Hematopoietic multipotent progenitor cell (in vitro differentiated cells): ENCODE results near the gene COL7A1. TPM values are rescaled to one million over a fixed set of nuclear protein-coding genes. Genes with fewer than 3 reads are reported as not detected.

Experiments used
- DNase-seq, 3 donors: peaks; one replicate each; pipeline ENCODE4 v3.0.0-alpha.2; 2011 to 2015; ENCODE audit warnings: low read depth in 2 of 3, low spot score in 2 of 3
- small RNA-seq: library from RNA; depleted of rRNA; stranded (forward); fragments of <200 nt; gene quantifications from one replicate; pipeline ENCODE3, GENCODE V24; 2012
- total RNA-seq: library from RNA; depleted of rRNA; stranded (reverse); fragments of >200 nt; gene quantifications from one replicate; pipeline ENCODE4 v1.2.3, GENCODE V29; 2012

The COL7A1 gene
- total RNA-seq, 1 donor: 0.27 TPM

GRCh38 chr3:48514431-48515227, 80.5 kb downstream of the COL7A1 start:
- no peak for DNase-seq

Small RNAs within 50 kb of the gene (small RNA-seq; reads per million reads assigned to genes)
- gene MIR6823: 0.20 reads per million

Other genes with a start within 250 kb of the COL7A1 start
- under 0.01 TPM for gene FBXW12, start 223.1 kb downstream of the COL7A1 start, total RNA-seq
- gene PLXNB1, start 165.2 kb downstream of the COL7A1 start, total RNA-seq: 20.7 TPM
- 15.6 TPM for gene CCDC51, start 155.2 kb downstream of the COL7A1 start, total RNA-seq
- 25.0 TPM for gene TMA7, start 155.1 kb downstream of the COL7A1 start, total RNA-seq
- 12.9 TPM for gene ATRIP, start 148.6 kb downstream of the COL7A1 start, total RNA-seq
- gene SHISA5, start 91.2 kb downstream of the COL7A1 start, total RNA-seq: 232 TPM
- 10.8 TPM for gene PFKFB4, start 38.5 kb downstream of the COL7A1 start, total RNA-seq
- under 0.01 TPM for gene UCN2, start 31.5 kb downstream of the COL7A1 start, total RNA-seq
- gene UQCRC1, start 14.3 kb upstream of the COL7A1 start, total RNA-seq: 397 TPM
- not detected for gene TMEM89, start 26.4 kb upstream of the COL7A1 start, total RNA-seq
- gene SLC26A6, start 40.1 kb upstream of the COL7A1 start, total RNA-seq: 20.2 TPM
- gene CELSR3, start 67.6 kb upstream of the COL7A1 start, total RNA-seq: 3.2 TPM
- gene NCKIPSD, start 90.6 kb upstream of the COL7A1 start, total RNA-seq: 22.1 TPM
- gene IP6K2, start 121.9 kb upstream of the COL7A1 start, total RNA-seq: 165 TPM